Peyer's patch (tissue), 4 donors: ENCODE results near the gene ZNF609. TPM values are rescaled to one million over a fixed set of nuclear protein-coding genes. Genes with fewer than 3 reads are reported as not detected.
A peak's percentile ranks its signal among the peaks of the same experiment; 100 is the strongest.

ENCODE experiments used
- DNase-seq, 3 donors: peaks; one replicate each; pipeline ENCODE4 v3.0.0-alpha.2; 2017 to 2019
- H3K27ac ChIP-seq, 4 donors: fragments of 200-600 bp; sonication (generic); one replicate each; pipeline ENCODE4 v1.5.1; 2016 to 2019
- H3K27me3 ChIP-seq, 2 donors: fragments of 200-600 bp; sonication (generic); one replicate each; pipeline ENCODE4 v1.5.1; 2019
- H3K36me3 ChIP-seq, 3 donors: fragments of 200-600 bp; sonication (generic); one replicate each; pipeline ENCODE4 v1.5.1; 2016 to 2019
- H3K4me1 ChIP-seq, 4 donors: fragments of 200-600 bp; sonication (generic); one replicate each; pipeline ENCODE4 v1.5.1; 2016 to 2019
- H3K4me3 ChIP-seq, 4 donors: fragments of 200-600 bp; sonication (generic); 1 replicate in 3 of 4; 2 replicates in 1 of 4; pipeline ENCODE4 v1.5.1; 2016 to 2019; ENCODE audit warnings: mild to moderate bottlenecking in 1 of 4
- H3K9me3 ChIP-seq, 4 donors: fragments of 200-600 bp; sonication (generic); one replicate each; pipeline ENCODE4 v1.5.1; 2016 to 2019; ENCODE audit warnings: mild to moderate bottlenecking in 1 of 4
- CTCF ChIP-seq, 6 experiments: fragments of 450-650 bp in 4 of 6; fragments of 200-600 bp in 2 of 6; sonication (generic) in 1 of 6; IDR thresholded peaks; one replicate each; pipeline ENCODE4 v1.5.1; 2017 to 2019; ENCODE audit warnings: antibody characterized with exemption in 6 of 6, mild to moderate bottlenecking in 3 of 6, moderate library complexity in 1 of 6
- POLR2A ChIP-seq, 2 donors: fragments of 450-650 bp; IDR thresholded peaks; one replicate each; pipeline ENCODE4 v1.5.1; 2017; ENCODE audit warnings: antibody characterized with exemption in 2 of 2, mild to moderate bottlenecking in 2 of 2, moderate library complexity in 2 of 2
- total RNA-seq, 4 donors: library from RNA; depleted of rRNA; stranded (reverse); fragments of >200 nt; gene quantifications; one replicate each; pipeline ENCODE4 v1.1.0, GENCODE V29; 2016

Gene ZNF609
- total RNA-seq, 4 donors from 2014 or later = 22.1 to 57.8 (median 36.0) TPM

GRCh38 chr15:64441852-64442251, 18.5 kb upstream of the ZNF609 start:
- no peaks in the 10 kb centered on the region for H3K27me3 ChIP-seq
- H3K4me1 ChIP-seq = peaks cover 0 to 4% (median 0%) of the 10 kb centered on the region in 4 donors
- no peak for DNase-seq
- TF ChIP-seq CTCF (IDR thresholded peaks at IDR 0.05) (no peak), POLR2A (IDR thresholded peaks at IDR 0.05) (no peak)
- H3K27ac ChIP-seq = no peak overlapping the region
- H3K36me3 ChIP-seq = peaks cover 0 to 14% (median 0%) of the 10 kb centered on the region in 3 donors
- no peaks in the 10 kb centered on the region for H3K9me3 ChIP-seq
- H3K4me3 ChIP-seq = no peak overlapping the region

DNA sequence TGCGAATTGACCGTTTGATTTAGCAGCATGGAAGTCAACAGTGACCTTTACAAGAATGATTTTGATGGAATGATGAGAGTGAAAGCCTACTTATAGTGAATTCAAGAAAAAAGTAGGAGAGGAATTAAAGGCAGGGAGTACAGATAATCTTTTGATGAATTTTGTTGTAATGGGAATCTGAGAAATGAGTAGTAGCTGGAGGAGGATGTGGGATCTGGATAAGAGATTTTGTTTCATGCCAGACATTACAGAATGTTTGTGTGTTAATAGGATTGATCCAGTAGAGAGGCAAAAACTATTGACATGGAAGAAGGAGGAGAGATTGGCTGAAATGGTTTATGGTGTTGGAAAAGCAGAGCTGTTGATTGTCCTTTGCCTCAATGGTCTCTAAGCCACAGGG, 17.4 kb upstream of the ZNF609 start:
- H3K9me3 ChIP-seq = no peaks in the 10 kb centered on the region
- peaks cover 0 to 4% (median 0%) of the 10 kb centered on the region in 4 donors for H3K4me1 ChIP-seq
- DNase-seq = no peak
- no peaks in the 10 kb centered on the region for H3K27me3 ChIP-seq
- H3K27ac ChIP-seq = peak overlapping the region in 1 of 4 donors; percentile 7
- TF ChIP-seq POLR2A (IDR thresholded peaks at IDR 0.05) (no peak), CTCF (IDR thresholded peaks at IDR 0.05) (no peak)
- no peak overlapping the region for H3K4me3 ChIP-seq
- H3K36me3 ChIP-seq = peaks cover 0 to 25% (median 0%) of the 10 kb centered on the region in 3 donors

DNA sequence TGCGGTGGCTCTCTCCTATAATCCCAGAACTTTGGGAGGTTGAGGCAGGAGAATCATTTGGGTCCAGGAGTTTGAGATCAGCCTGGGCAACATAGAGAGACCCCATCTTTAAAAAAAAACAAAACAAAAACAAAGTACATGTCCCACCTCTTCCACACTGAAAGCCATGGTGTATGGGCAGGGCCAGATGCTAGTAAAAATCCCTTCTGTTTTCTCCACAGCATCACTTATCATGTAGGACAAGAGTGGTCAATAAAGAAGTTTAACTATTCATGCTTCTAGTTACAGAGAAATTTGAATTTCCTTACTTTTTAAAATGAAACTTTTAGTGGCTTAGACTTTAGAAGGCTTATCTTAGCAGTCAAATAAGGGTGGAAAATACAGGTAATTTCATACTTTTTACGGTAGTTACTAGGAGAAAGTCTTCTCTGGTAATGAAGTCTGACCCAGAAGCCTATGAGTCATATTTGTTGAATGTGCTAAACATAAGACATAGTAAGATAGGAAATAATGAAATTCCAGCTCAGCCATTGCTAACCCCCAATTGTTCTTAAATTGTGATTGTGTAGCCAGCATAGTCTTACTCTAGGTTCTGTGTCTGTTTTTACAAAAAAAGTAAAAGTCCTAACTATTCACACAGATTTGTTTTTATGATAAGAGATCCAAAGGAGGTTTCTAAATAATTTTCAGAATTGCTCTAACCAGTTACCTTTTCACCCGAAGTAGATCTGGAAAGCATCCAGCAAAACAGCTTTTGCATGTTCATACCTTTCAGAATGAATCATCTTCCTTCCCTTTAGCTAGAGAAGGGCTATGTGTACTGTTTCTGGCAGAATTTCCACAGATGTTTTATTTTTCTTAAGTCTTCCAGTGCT, 16.4 kb upstream of the ZNF609 start:
- peaks cover 0 to 31% (median 0%) of the 10 kb centered on the region in 3 donors for H3K36me3 ChIP-seq
- DNase-seq = no peak
- TF ChIP-seq CTCF (IDR thresholded peaks at IDR 0.05) (no peak), POLR2A (IDR thresholded peaks at IDR 0.05) (no peak)
- no peaks in the 10 kb centered on the region for H3K9me3 ChIP-seq
- H3K27ac ChIP-seq = peak overlapping the region in 1 of 4 donors; percentile 7
- peaks cover 0 to 4% (median 0%) of the 10 kb centered on the region in 4 donors for H3K4me1 ChIP-seq
- H3K27me3 ChIP-seq = no peaks in the 10 kb centered on the region
- no peak overlapping the region for H3K4me3 ChIP-seq

DNA sequence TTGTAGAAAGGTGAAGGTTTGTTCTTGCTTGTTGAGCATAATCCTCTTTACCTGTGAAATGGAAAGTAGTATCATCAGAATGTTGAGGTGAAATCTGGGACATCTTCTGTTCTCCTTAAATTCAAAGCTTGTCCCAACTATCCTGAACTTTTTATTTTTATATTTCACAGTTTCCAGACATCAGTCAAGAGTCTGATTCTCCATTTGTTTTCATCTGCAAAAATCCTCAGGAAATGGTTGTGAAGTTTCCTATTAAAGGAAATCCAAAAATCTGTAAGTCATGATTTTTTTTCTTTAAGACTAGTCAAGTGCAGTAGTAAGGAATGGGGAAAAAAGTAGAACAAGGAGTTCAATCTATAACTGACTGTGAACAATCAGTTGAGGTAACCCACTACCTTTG, 15.5 kb upstream of the ZNF609 start:
- H3K4me3 ChIP-seq = no peak overlapping the region
- peaks cover 0 to 36% (median 0%) of the 10 kb centered on the region in 3 donors for H3K36me3 ChIP-seq
- H3K9me3 ChIP-seq = no peaks in the 10 kb centered on the region
- no peaks in the 10 kb centered on the region for H3K27me3 ChIP-seq
- TF ChIP-seq POLR2A (IDR thresholded peaks at IDR 0.05) = no peak
- TF ChIP-seq CTCF (IDR thresholded peaks at IDR 0.05) = no peak
- peaks cover 0 to 4% (median 0%) of the 10 kb centered on the region in 4 donors for H3K4me1 ChIP-seq
- DNase-seq = no peak
- H3K27ac ChIP-seq = no peak overlapping the region

DNA sequence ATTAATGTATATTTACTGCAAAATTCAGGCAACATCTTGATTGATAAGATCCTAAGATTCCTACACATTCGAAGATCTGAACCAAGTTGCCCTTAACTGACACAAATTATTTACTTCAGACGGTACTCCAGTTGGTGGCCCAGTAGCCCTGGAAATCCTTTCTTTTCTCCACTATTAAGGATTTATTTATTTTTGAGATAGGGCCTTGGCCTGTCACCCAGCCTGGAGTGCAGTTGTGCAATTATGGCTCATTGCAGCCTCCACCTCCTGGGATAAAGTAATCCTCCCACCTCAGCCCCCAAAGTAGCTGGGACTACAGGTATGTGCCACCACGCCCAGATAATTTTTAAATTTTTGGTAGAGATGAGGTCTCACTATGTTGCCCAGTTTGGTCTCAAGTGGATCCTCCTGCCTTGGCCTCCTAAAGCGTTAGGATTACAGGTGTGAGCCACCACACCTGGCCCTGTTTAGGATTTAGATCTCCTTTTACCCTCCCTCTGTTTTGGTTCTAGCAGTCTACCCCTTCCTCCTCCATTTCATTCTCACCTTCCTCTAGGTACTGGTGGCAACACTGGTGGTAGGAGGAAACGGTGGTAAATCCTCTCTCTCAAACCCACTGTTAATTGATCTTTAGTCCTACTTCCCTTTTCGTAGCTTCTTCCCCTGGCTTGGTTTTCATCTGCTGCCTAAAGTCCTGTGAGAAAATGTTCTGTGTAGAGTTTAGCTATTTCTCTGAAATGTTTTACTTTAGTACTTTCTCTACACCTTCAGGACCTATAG, 12.7 kb upstream of the ZNF609 start:
- no peak for DNase-seq

More for the DNA sequence above, 12.7 kb upstream of the ZNF609 start:
- no peak for TF ChIP-seq POLR2A (IDR thresholded peaks at IDR 0.05)
- TF ChIP-seq CTCF (IDR thresholded peaks at IDR 0.05) = no peak
- no peaks in the 10 kb centered on the region for H3K9me3 ChIP-seq
- H3K36me3 ChIP-seq = peaks cover 0 to 43% (median 0%) of the 10 kb centered on the region in 3 donors
- H3K27ac ChIP-seq = no peak overlapping the region
- H3K4me3 ChIP-seq = no peak overlapping the region
- no peaks in the 10 kb centered on the region for H3K27me3 ChIP-seq
- H3K4me1 ChIP-seq = peaks cover 0 to 4% (median 0%) of the 10 kb centered on the region in 4 donors
